ENCODE measurements around the gene MGST2.

MGST2 gene

GRCh38 chr4:139712882-139713281 is 47.3 kb downstream of the MGST2 start:
- no peak for DNase-seq

GRCh38 chr4:139715746-139716391 is 50.2 kb downstream of the MGST2 start:
- DNase-seq, result no peak

- DNase-seq, result no peak
Measured at GRCh38 chr4:139718358-139718757, 52.7 kb downstream of the MGST2 start.

GRCh38 chr4:139718833-139719232 is 53.2 kb downstream of the MGST2 start:
- no peak for DNase-seq

DNA sequence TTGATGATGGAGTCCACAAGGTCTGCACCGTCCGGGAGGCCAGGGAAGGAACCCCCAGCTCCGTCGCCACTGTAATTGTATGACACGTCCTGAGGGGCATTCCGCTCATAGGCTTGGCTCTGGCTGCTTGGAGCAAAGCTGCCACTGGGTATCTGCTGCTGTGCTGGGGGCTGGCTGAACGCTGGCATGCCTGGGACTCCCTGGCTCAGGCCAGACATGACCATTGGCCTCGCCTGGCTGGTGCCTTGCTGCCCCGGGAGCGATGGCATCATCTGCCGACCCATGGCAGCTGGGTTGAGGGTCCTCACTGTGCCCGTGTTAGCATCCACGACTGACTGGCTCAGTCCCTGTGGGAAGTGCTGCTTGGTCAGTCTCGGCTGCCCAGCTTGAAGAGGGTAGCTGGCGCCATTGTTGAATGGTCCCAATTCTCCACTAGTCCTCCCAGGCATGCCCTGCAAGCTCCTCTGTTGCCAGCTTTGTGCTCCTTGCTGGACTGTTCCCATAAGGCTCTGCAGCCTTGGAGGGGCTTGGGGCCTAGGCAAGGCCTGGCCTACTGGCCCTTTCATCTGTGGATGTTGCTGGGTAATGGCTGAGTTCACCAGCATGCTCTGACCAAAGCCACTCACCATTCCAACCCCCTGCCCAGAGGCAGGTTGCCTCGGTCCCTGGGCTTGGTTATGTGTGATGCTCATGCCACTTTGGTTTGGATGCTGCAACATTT is 53.9 kb downstream of the MGST2 start:
- DNase-seq, result no peak

- DNase-seq, result no peak
Measured at GRCh38 chr4:139720806-139721205, 55.2 kb downstream of the MGST2 start.

GRCh38 chr4:139721789-139722188 is 56.2 kb downstream of the MGST2 start:
- DNase-seq, result no peak

DNA sequence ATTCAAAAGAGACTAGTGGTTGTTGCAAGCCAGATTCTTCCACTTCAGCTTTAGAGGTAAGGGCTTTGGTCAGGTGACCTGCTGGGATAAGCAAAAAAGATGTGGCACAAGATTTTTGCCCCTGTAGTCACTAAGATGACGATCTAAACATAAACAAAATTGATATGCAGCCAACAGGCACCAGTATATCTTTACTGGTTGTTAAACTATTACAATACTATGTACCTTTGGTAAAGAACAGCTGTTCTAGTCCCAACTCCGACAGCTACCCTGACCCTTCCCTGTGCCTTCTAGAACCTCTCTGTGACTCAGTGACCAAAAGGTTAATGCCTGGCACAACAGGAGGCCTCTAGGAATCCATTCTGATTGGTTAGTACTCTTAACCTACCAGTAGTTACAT is 59.6 kb downstream of the MGST2 start:
- DNase-seq, result no peak

GRCh38 chr4:139726615-139727014 is 61.0 kb downstream of the MGST2 start:
- no peak for DNase-seq

GRCh38 chr4:139728146-139728545 is 62.5 kb downstream of the MGST2 start:
- no peak for DNase-seq

DNA sequence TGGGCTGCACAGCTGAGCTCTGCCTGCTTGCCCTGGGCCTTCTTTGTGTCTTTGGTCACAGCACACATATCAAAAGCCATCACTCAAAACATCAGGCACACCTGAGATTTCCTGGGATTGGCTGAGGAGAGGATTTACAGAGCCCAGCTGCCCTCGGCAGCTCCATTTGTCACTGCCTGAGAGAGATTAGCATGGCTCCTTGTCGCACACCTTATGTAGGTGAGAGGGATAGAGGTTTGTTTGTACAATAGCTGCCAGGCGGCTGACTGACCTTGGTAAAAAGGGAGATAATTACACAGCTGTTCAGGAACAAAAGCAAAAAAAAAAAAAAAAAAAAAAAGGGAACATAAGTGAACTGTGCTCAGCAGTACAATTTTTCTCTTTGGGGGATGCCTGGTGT is 63.2 kb downstream of the MGST2 start:
- DNase-seq, result no peak

- no peak for DNase-seq
Measured at GRCh38 chr4:139732991-139733570, 67.5 kb downstream of the MGST2 start.

DNA sequence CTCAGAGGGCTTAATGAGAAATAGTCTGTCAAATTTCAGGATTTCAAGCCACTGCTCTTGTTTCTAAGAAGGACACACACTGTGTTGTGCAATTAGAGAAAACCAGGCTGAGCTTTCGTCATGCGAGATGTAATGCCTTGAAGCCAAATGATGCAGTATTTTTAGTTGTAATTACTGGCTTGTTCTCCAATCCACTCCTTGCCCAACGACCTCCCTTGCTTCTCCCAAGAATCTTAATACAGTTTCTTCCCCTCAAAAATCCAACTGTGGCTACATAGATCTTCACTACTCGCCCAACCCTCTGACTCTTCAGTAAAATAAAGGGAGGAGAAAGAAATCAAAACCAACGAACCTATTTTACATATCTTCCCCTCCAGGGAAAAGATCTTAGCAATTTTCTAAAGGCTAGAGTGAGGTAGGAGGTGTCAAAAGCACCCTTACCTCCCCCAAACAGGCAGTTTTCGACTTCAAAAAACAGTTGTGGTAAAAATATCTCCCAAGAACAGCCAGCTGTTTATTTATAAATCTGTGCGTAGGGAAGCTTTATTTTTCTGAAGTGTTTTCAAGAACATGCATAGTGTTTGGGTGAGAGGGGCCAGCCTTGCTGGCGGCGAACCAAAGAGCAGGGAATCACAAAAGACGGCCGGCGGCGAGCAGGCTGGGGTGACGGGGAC is 68.7 kb downstream of the MGST2 start:
- DNase-seq, result no peak

DNA sequence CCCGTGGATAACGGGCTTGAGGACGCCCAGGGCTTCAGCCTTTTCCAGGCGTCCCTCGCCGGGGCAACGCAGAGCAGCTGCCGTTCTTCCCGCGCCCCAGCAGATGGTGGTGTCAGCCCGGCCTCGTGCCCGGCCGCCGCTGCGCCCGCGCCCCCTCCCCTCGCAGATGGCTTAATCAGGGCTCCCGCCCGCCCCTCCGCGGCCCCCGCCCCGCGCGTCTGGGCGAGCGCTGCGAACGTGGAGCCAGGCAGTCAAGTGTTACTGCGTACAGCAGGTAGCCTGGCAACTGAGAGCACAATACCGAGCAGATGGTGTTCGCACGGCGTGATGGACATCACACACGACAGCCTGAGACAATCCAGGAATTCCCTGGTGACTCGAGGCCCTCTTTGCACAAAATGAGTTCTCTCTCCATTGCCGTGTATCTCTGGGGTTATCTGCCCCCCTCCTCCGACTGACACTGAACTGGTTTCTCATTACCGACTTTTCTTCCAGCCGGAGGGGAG is 69.3 kb downstream of the MGST2 start:
- no peak for DNase-seq

- no peak for DNase-seq
Measured at GRCh38 chr4:139735381-139736273, 70.0 kb downstream of the MGST2 start.

GRCh38 chr4:139736274-139736660 is 70.6 kb downstream of the MGST2 start:
- DNase-seq, result no peak

GRCh38 chr4:139736661-139737060 is 71.0 kb downstream of the MGST2 start:
- DNase-seq, result no peak

DNA sequence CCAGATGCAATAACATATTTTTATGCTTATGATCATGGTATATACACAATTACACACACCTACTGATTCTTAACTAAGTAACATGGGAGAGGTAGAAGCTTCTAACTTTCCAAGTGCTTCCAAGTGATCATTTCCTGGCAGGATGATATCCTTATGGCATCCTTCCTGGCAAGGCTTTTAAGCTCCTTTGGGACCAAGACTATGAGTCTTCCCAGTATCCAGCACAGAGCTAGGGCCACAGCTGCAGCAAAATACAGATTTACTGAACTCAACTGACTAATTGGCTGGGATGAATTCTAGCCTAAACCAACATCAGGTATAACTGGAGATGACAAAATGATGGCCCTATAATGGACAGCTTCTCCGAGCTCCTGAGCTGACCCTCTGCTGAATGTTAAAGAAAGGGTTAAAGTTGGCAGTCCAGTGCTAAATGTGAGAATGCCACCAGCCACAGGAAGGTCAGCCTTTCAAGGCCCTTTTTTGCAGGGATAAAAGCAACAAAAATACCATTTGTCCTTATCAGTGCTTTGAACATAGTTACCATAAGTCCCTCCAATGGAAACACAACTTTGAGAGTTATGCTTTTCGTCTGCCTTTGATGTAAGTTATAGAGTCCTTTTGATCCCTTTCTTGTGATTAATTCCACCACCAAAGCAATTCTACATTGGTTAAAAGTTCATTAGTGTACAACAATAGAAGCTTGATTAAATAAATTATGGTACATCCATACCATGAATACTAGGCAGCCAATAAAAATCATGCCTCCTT is 73.4 kb downstream of the MGST2 start:
- no peak for DNase-seq

DNA sequence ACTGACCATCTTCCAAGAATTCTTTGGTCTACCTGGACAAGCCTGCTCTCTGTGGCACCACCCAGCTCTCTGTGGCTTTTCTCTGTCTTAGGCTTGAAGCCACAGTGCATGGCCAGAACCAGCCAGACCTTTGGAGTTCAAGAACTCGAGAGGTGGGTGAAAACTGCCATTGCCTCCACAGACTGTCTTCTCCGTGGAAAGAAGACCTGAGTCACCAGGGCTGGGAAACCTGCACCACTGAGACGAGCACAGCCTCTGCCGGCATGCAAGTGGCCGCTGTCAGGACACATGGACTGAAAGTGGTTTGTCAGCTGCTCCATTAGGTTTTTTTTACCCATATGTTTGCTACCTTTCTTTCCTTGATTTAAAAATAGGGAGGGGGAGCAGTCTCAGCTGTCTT is 74.5 kb downstream of the MGST2 start:
- no peak for DNase-seq

- DNase-seq, result peak; percentile 74
Measured at GRCh38 chr4:139740531-139741041, 75.0 kb downstream of the MGST2 start.

DNA sequence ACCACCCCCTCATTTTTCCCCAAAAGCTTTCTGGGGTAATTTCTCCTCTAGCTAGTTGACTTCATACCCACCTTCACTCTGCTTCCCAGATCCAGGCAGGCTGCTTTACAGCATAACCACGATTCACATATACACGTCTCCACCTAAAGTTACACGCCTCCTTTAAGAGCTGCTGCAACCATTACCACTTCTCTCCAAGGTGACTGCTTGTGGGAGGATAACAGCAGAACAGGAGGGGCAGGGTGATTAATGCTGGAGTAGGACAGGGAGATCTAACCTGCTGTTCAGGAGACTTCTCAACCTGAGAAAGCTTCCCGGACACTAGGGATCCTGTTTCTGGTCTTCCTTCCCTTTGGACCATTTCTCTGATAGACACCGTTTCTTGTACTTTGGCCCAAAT is 77.4 kb downstream of the MGST2 start:
- DNase-seq, result no peak

GRCh38 chr4:139744232-139744631 is 78.6 kb downstream of the MGST2 start:
- DNase-seq, result no peak

Data from NCI-H226 (cell line).